Fibroblast of skin of left quadriceps (primary cell): Measurements from ENCODE around the gene ACSL6.

Experiments used
- DNase-seq, 2 experiments: peaks; one replicate each; pipeline ENCODE4 v3.0.0-alpha.2; 2013; ENCODE audit warnings: low read depth in 2 of 2

The ACSL6 gene

GRCh38 chr5:132011622-132012343, at the start of gene ACSL6:
TSS of gene ACSL6 (minus strand) at chr5:132011658. CDS start at chr5:132011553, 105 bp downstream.
- DNase-seq: no peak

- DNase-seq: no peak
These were observed 49.2 kb upstream of the ACSL6 start, which contains the start of gene IL3 for GRCh38 chr5:132060501-132061161. TSS of gene IL3 (plus strand) at chr5:132060655. CDS start at chr5:132060707, 52 bp downstream.

- DNase-seq: no peak
These were observed 48.4 kb upstream of the ACSL6 start for GRCh38 chr5:132059696-132060500.

GRCh38 chr5:132059043-132059695, 47.7 kb upstream of the ACSL6 start:
- DNase-seq: no peak

- DNase-seq: no peak
These were observed 47.2 kb upstream of the ACSL6 start for GRCh38 chr5:132058646-132059042.

- DNase-seq: no peak
These were observed 46.2 kb upstream of the ACSL6 start for GRCh38 chr5:132057498-132058255.

GRCh38 chr5:132056610-132057497, 45.4 kb upstream of the ACSL6 start:
- DNase-seq: no peak

- no peak for DNase-seq
These were observed 44.6 kb upstream of the ACSL6 start for GRCh38 chr5:132055808-132056609.

GRCh38 chr5:132055441-132055807, 44.0 kb upstream of the ACSL6 start:
- no peak for DNase-seq

- DNase-seq: no peak
These were observed 43.4 kb upstream of the ACSL6 start for GRCh38 chr5:132054697-132055440.

GRCh38 chr5:132054031-132054696, 42.7 kb upstream of the ACSL6 start:
- DNase-seq: no peak

GRCh38 chr5:132053483-132053882, 42.0 kb upstream of the ACSL6 start:
- no peak for DNase-seq

GRCh38 chr5:132052520-132052919, 41.1 kb upstream of the ACSL6 start:
- DNase-seq: no peak

GRCh38 chr5:132050661-132051552, 39.4 kb upstream of the ACSL6 start:
- DNase-seq: no peak

- no peak for DNase-seq
These were observed 38.7 kb upstream of the ACSL6 start for GRCh38 chr5:132050136-132050535.

GRCh38 chr5:132049559-132049958, 38.1 kb upstream of the ACSL6 start:
- no peak for DNase-seq

GRCh38 chr5:132049093-132049492, 37.6 kb upstream of the ACSL6 start:
- no peak for DNase-seq
